HG03159 (cell line): ENCODE data around the gene CACNA1H.

Source experiments
- ATAC-seq: cut with Tn5 transposase; IDR thresholded peaks from one replicate; pipeline ENCODE4 v1.9.1; 2021; ENCODE audit warnings: mild to moderate bottlenecking, moderate library complexity; ENCODE audit not compliant: unreplicated experiment

The CACNA1H gene

DNA sequence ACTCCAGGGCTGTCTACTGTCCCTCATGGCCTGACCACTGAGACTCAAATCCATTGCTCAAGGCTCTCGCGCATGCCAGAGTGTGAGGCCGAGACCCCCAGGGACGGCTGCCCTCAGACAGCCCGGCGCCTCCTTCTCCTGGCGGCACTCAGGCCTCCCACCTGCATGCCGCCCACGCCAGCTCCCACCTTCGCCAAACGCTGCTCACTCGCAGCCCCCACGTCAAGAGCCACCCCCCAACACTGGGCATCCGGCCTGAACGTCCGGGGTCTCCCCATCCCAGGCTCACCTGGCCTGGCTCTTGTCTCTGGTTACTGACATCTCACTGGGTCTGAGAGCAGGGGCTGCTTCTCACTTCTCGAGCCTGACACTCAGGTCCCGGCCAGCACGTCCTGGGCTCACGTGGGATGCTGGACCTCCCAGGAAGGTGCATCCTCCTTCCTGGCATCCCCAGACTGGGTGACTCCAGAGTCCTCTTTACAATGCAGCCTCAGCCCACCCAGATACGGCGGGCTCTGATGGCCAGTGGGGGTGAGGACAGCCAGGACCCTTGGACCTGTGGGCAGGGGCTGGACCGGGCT lies 12.2 kb upstream of the CACNA1H start:
- no peak for ATAC-seq

DNA sequence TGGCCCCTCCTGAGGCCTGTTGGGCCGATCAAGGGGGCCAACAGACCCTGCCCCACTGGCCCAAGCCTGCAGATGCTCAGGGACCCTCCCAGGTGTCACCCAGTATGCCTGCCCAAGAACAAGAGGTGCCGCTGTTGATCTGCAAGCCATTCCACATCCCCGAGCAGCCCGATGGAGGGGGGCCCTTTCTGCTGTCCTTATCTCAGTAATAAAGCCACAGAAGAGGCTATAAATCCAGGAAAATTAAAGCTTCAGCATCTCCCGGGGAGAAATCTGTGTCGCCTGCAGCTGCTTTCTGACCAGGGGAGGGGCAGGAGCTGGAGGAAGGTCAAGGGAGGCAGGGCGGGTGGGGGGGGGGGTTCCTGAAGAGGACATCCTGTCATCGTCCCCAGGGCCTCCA lies 11.7 kb upstream of the CACNA1H start:
- no peak for ATAC-seq

DNA sequence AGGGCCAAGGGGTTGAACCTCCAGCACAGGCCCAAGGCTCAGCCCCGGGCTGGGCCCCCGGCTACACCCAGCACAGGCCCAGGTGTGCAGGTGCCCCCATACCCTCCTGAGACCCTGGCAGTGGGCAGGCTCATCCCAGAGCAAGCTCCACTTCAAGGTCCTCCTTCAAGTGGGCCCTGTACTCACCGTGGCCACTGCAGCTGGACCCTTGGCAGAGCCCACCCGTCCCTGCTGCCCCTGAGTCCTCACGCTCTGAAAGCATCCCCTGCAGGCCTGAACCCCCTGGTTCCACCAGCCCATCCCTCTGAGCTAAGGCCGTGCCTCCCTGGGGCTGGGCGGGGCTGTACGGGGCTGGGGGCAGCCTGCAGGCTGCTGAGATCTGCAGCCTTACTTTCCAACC lies 11.2 kb upstream of the CACNA1H start:
- ATAC-seq: no peak

DNA sequence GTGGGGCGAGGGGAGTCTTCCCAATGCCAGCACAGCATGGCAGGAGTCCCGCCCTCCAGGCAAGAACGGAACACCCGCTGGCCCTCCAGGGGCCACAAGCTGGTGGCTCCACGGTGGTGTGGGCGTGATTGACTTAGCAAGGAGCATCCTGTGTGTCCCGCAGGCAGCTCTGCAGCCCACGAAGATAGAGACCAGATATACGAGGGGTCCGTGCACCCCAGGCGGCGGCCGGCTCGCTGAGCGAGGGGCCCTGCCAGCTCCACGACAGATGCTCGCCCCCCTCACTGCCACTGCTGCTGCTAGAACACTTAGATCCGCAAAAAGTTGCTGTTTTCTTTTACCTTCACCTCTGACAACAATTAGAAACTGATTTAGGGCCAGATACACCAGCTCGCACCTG lies 10.0 kb upstream of the CACNA1H start:
- no peak for ATAC-seq

DNA sequence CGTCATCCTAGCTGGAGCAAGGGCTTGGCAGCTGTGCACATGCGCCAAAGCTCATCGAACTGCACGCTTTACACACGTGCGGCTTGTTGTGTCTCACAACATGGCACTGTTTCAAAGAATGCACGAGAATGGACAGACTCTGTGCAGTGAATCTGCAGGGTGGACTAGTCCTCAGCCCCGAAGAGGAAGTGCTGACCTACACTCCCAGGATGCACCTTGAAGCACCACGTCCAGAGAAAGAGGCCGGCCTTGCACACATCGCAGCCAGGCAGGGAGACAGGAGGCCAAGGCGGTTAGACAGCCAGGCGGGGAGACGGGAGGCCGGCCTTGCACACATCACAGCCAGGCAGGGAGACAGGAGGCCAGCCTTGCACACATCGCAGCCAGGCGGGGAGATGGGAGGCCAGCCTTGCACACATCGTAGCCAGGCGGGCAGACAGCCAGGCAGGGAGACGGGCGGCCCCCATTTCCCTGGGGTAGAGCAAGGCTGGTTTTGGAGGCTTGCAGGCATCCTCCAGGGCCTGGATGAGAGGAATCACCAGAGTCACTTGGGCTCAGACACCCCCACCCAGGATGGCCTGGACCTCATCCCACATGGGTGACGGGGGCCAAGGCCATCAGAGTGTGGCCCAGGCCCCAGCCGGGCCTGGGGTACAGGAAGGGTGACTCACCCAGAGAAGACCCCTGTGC lies 9.0 kb upstream of the CACNA1H start:
- ATAC-seq: no peak

DNA sequence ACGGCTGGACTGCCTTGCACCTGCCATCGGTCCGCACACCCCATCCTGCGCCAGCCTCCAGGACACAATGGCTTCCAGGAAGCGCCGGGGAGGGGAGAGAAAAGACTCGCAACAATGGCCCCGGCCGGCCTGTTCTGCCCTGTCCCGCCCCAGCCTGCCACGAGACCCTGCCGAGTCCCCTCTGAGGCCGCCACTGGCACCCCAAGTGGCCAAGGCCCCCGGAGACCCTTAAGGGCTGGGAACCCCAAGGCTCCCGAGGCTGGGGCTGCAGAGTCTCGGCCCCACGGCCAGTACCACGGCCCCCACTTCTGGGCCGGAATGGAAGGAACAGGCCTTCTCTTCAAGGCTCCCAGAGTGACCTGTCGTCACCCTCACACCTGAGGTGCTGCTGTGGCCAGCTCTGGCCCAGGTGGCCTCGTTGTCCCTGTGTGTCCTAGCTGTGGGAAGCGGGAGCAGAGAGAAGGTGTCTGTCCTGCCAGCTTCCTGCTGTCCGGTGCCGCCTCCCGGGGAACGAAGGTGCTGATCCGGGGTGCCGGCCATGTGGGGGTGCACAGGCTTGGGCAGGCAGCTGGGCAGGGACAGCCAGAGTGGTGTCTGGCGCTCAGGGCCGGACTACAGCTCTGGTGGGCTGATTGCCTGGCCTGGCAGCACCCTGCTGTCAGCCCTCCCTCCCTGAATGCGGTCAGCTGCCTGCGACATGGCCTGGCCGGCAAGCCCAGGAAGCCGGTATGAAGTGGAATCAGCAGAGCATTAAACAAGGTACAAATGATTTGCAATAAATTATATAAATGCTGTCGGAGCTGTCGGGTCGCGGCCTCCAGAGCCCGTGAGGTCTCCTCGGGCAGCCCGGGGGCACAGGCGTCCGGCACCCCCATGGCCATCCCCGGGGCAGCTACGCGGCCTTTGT lies 8.2 kb upstream of the CACNA1H start:
- ATAC-seq: no peak

DNA sequence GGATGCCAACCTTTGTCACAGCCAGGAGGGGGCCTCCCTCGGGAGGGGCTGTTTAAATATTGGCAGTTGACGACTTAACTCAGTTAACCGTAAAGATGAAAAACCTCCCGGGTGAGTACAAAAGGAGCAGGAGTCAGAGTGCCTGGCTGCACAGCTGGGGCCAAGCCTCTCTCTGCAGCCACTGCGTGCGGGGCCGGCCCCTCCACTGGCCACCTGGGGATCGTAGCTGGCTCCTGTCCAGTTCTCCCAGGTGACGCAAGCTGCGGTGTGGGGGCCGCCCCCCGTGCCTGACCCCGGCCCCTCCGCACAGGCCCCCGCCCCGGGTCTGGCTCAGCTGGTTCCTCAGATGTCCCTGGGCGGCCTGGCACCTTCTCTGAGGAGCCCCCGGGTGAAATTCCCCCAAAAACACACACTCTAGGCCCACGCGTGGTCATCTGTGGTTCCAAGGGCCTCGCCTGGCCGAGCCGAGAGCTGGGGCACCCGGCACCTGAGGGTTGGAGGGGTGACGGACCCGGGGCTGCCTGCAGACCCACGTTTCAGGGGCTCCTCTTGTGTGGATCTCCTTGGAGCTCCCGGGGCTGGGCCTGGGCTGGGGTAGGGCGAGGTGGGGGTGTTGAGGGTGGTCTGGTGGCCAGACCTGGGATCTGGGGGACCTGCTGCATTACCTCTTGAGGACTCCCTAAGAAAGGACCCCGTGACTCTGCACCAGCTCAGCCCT lies 7.4 kb upstream of the CACNA1H start:
- ATAC-seq: no peak

DNA sequence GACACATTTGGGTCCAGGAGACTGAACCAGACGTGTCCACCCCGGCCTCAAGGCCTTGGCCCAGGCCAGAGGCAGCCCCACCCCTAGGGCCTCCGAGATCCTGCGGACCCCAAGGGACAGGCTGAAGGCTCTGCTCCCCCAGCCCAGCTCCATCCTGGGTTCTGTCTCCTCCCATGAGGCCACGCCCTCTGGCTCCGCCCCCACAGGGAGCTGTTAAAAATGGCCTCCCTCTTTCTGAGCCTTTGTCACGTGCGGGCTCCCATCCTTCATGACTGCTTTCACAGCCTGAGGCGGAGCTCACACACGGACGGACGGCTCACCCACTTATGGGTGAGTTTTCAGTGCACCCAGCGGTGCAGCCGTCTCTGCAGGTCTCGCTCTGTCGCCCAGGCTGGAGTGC lies 6.5 kb upstream of the CACNA1H start:
- no peak for ATAC-seq

DNA sequence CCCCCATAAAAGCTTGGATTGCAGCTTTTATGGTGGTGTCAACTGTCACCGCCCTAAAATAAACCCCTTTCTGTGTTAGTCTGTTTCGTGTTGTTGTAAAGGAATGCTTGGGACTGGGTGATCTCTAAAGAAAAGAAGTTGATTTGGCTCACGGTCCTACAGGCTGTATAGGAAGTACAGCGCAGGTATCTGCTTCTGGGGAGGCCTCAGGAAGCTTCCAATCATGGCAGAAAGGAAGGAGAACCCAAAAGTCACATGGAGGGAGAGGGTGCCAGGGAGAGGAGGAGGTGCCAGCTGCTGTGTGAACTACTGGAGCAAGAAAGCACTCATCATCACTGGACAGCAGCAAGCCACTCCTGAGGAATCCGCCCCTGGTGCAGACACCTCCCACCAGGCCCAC lies 5.9 kb upstream of the CACNA1H start:
- no peak for ATAC-seq

DNA sequence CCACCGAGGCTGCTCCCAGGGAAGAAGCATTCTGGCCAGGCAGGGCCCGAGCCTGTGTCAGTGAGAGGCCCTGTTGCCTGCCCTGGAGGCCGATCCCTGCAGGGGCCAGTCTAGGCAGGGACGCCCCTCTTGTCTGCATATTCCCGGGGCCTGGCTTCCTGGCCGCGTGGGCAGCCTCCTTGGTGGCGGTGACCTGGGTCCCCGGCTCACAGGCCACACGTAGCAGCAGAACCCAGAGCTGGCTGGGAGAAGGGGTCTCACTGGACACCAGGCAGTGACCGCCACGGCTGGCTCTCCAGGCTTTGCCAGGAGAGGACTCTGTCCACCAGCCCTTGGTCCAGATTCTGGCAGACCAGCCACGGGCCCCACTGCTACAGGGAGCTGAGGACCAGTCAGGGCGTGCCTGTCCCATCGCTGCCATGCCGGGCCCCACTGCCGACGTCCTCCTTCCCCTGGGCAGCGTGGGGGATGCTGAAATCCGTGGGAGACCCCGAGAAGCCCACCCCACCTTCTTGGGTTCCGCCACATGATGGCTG lies 3.7 kb upstream of the CACNA1H start:
- no peak for ATAC-seq

DNA sequence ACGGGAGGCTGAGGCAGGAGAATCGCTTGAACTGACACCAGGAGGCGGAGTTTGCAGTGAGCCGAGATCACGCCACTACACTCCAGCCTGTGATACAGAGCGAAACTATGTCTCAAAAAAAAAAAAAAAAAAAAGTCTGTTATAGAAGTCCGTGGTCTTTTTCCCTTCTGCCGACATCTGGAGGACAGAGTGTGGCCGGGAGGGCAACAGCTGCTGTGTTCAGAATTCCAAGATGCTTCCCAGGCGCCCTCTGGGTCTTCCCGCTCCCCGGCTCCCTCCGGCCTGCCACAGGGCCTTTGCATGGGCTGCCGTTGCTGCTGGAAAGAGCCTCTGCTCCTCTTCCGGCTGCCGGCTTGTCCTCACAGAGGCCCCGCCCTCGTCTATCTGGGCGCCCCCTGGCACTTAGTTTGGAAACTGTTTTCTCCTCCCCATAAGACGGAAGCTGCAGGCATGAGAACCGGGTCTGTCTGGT lies 2.4 kb upstream of the CACNA1H start:
- no peak for ATAC-seq

DNA sequence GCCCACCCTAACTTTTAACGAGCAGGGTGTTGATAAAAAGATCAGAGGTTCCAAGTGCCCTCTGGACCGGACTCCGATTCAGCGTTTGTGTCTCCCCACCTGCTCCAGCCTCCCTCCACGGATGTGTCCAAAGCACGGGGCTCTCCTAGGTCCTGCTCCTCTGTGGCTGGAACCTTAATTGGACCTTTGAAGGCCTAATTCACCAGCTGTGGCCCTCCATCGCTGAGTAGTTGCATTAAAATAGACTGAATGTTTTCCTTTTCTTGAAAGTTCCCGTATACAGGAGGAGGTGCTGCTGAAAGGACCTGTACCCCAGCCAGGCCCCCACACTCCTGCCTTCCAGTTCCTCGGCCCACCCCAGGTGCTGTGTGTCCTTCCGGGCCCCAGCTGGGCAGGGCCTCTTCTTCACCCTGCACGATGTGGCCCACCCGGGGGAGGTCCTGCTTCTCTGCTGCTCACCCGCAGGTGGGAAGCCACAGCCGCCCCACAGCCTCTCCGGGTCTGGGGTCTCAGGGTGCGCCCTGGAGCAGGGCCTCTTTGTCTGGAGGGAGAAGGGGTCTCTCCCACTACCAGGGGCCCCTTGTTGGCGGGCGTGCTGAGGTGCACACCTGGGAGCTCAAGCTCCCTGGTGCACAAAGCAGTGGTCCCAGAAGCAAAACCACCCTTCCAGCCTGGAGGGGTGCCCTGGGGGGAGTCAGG lies 1.3 kb upstream of the CACNA1H start:
- no peak for ATAC-seq

DNA sequence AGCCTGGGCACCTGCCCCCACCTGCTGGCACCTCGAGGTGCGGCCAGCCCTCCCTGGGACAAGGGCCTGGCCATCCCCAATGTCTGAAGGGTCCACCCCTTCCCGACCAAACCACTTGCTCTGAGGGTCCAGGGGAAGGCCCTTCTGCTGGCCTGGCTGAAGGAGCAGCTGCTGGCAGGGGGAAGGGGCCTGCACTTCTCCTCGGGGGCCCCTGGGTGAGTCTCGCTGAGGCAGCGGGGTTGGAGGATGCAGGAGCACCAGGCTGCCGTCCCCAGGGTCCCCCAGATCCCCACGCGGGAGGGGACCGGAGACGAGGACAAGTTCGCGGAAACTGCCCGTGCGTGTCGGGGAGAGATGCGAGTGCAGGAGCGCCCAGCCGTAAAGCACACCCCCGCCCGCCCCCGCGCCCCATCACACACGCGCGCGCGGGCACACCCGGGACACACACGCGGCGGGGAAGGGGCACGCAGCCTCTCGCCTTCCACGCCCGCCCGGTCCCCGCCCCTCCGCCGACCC lies 725 bp upstream of the CACNA1H start:
- ATAC-seq: no peak

DNA sequence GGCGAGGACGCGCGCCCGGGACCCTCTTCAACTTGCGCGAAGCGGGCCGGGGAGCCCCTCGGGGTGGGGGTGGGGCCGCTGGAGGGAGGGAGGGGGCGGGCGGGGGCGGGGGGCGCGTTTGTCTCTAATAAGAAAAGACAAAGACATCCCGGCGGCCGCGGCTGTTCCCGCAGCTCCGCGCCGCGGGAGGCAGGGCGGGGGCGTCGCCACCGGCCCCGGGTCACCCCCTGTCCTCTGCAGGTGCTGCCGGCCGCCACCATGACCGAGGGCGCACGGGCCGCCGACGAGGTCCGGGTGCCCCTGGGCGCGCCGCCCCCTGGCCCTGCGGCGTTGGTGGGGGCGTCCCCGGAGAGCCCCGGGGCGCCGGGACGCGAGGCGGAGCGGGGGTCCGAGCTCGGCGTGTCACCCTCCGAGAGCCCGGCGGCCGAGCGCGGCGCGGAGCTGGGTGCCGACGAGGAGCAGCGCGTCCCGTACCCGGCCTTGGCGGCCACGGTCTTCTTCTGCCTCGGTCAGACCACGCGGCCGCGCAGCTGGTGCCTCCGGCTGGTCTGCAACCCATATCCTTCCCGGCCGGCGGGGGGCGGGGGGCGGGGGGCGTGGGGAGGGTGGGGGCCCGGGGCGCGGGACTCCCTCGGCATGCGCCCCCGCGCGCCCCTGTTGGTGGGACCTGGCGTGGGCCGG lies 714 bp downstream of the CACNA1H start:
- ATAC-seq: no peak

DNA sequence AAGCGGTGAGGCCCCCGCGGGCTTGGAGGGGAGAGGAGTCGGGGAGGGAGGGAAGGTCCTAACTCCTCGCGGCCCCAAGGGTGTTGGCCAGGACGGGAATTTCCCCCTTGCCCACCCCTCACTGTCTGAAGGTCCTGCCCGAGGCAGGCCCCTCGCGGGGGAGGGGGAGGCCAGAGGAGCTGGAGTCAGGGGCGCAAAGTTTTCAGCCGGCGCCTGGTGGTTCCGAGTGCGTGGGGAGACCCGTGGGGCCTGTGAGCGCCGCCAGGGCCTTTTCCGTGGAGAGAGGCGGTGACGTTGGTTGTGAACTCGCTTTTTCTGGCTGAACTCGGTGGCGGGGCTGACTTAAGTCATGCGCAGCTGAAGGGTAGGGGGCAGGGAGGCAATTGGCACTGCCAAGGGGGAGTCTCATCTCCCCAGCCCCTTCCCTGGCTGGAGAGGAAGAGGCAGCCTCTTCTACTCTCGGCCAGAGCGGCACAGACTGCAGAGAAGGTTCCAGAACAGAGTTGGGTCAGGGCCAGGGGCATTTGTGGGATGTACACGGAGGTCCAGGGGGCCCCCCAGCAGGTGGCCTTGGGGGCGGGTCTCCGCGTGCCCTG lies 1.5 kb downstream of the CACNA1H start:
- no peak for ATAC-seq

DNA sequence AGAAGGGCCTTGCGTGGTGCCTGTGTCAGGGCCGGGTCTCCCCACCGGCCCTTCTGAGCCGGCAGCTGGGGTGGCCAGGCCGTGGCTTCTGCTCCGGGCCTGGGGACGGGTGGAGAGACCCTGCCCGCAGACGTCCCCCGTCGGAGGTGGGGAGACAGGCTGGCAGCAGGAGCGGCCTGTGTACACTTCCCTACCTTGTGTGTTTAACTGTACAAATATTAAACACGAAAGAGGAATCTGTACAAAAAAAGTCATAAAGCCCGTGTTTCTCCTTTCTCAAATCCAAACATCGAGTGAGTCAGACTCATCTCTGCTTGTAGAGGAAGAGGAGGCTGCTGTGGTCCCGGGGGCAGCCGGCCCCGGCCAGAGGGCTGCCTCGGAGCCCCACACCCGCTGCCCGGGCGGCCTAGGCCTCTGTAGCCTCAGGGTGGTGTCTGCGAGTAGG lies 2.0 kb downstream of the CACNA1H start:
- ATAC-seq: no peak

DNA sequence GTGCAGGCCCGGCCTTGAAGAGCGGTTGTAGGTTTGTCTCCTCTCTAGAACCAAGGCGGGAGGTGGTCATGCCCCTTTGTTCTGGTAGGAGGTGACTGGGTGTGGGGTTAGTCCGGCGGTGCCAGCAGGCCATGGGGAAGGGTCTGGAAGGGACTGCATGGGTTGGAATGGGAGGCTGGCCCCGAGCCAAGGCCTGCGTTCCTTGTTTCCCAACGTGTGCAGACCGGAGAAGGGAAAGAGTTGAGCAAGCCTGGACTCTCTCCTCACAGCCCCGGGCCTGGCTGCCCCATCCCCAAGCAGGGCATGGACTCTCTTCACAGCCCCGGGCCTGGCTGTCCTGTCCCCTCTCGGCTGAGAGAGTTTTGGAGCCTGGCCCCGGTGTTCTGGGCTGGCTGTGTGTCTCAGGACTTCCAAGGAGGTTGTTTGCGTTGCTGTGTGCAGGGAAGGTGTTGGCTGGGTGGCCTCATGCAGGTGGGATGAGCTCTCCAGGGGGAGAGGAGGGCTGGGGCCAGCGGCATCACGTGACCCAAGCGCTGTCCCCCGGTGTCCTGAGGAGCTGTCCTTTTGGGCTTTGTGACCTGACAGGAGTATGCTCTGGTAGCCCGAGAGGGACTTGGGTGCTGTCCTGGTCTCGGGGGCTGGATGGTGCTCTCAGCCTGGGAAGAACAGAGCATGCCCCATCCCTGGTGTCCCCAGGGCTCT lies 2.6 kb downstream of the CACNA1H start:
- no peak for ATAC-seq
